GM12892 (cell line): ENCODE results near the gene C19orf12.

ENCODE experiments used
- POLR2A ChIP-seq: IDR thresholded peaks from 2 replicates; pipeline ENCODE4 v1.6.1; 2011; ENCODE audit warnings: low read depth, low read length, control low read depth
- POLR2AphosphoS5 ChIP-seq: IDR thresholded peaks from 2 replicates; pipeline ENCODE4 v1.6.1; 2011; ENCODE audit warnings: low read depth, low read length, control low read depth

DNA sequence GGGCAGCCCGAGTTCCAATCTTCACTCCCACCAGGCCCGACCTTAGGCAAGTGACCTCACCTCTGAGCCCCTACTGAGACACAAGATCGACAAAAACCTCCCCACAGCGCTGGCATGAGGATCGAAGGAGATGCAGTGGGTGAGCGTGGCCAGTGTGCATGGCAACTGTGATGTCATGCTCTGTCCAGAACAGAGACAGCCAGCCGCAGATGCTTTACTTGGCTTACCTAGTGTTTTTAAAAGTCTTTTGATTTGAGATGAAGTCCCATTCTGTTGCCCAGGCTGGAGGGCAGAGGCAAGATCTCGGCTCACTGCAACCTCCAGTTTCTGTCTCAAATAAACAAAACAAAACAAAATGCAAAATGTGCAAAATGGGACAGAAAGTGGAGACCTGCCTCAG, 49.3 kb upstream of the C19orf12 start:
- TF ChIP-seq POLR2AphosphoS5 (no peak), POLR2A (no peak)
